IMR-90 (cell line): ENCODE measurements around the gene MAPK11. TPM values are rescaled to one million over a fixed set of nuclear protein-coding genes. Genes with fewer than 3 reads are reported as not detected.

Experiments used
- CTCF ChIP-seq: conservative IDR thresholded peaks from 2 replicates; pipeline ENCODE4 v1.5.1; 2012; ENCODE audit warnings: mild to moderate bottlenecking, low read depth, low read length, improper control_type of control experiment
- polyA plus RNA-seq, 3 experiments: library from polyadenylated mRNA; depleted of rRNA; stranded (reverse); fragments of >200 nt; gene quantifications; 2 replicates each; pipeline ENCODE4 v1.2.3, GENCODE V29; 2012; ENCODE audit warnings: low replicate concordance in 1 of 3
- total RNA-seq: library from RNA; depleted of rRNA; stranded (reverse); fragments of >200 nt; gene quantifications from 2 replicates; pipeline ENCODE4 v1.2.3, GENCODE V29; 2012

The MAPK11 gene
- total and polyA plus RNA-seq, 2 of the 4 experiments (the other 2 are of a cell fraction) = 8.1 to 14.4 TPM

DNA sequence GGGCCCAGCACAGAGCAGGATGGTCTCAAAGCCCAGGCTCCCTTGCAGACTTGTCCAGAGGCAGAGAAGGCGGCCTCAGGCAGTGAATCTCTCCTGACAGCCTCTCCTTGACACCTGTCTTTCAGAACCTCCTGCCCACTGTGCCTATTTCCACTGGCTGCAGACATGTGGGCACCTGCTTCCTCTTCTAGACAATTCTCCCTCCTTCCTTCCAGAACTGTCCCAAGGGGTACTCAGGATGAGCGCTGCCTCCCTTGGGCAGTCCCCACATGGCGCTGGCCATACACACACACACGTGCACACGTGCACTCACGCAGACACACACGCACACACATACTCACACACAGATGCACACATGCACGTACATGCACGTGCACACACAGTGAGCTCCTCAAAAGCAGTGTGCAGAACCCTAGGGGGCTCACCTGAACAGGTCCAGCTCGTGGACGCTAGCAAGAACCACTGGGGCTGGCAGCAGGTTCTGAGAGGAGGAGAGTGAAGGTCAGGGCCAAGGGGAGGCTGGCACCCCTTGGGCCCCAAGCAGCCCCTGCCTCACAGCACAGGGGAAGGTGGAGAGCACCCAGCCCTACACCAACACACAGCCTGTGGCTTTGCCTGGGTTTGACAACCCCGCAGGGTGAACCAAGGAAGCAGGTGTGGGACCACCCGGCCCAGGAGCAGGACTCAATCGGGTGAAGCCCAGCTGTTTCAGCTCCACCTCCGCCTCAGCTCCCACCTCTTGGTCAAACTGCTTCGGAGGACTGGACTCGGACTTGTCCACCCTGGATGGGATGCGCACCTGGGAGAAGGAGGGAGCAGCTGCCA, 45.3 kb upstream of the MAPK11 start (continued):
- TF ChIP-seq CTCF = no peak
